K562 (cell line): ENCODE measurements around the gene ADAM22. TPM values are rescaled to one million over a fixed set of nuclear protein-coding genes. Genes with fewer than 3 reads are reported as not detected.

Experiments
- ATAC-seq: fragments of 200-7000 bp; cut with Tn5 transposase; 3 replicates; pipeline ENCODE4 v1.9.1; 2020; ENCODE audit warnings: moderate library complexity
- BruUV-seq: library from RNA; stranded (reverse); fragments of 400-500 nt; replicated peaks from 2 replicates; lab custom pipeline; 2021; lab: Mats Ljungman, UMichigan
- CTCF ChIA-PET: fragments of 300-600 bp; formaldehyde crosslinking; extraction: SDS; loops from one replicate; lab custom pipeline; 2021; ENCODE audit warnings: low intra/inter-chr PET ratio; lab: Yijun Ruan, JAX
- POLR2A ChIA-PET: fragments of 300-600, 350-650 bp; sonication (Branson Sonifier 250); formaldehyde crosslinking; extraction: SDS; loops from one replicate; lab custom pipeline; 2021; ENCODE audit warnings: antibody characterized with exemption, inconsistent platforms; lab: Yijun Ruan, JAX
- DNase-seq, 4 experiments: peaks; one replicate each; pipeline versions ENCODE4 v3.0.0 to v3.0.0-alpha.2; 2011 to 2018; ENCODE audit warnings: low spot score in 3 of 4, mixed read lengths in 3 of 4; ENCODE audit errors: extremely low read depth in 1 of 4
- FAIRE-seq: peaks from 2 replicates; lab custom pipeline; 2011; peaks lifted over from hg19 to GRCh38; lab: Jason Lieb, UNC
- H2AFZ ChIP-seq: 2 replicates; pipeline ENCODE4 v1.6.0; 2011; ENCODE audit warnings: low read depth, low read length, control low read depth, inconsistent platforms
- H3K27ac ChIP-seq: fragments of 200-600 bp; 3 replicates; pipeline ENCODE4 v1.8.0; 2011; ENCODE audit warnings: low read depth, mild to moderate bottlenecking, control low read depth, inconsistent platforms, low read length, moderate library complexity, mixed read lengths; ENCODE audit errors: extremely low read depth
- H3K27me3 ChIP-seq, 2 experiments: fragments of 300-600 bp in 1 of 2; 2 replicates in 1 of 2; 3 replicates in 1 of 2; pipeline versions ENCODE4 v1.6.0 to v1.8.0; 2011; ENCODE audit warnings: inconsistent platforms in 2 of 2, low read length in 2 of 2, mild to moderate bottlenecking in 1 of 2, mixed read lengths in 1 of 2, moderate library complexity in 1 of 2; ENCODE audit not compliant: control insufficient read depth in 2 of 2, insufficient read depth in 2 of 2
- H3K36me3 ChIP-seq: fragments of 300-600 bp; 3 replicates; pipeline ENCODE4 v1.8.0; 2011; ENCODE audit warnings: mild to moderate bottlenecking, low read length, inconsistent platforms; ENCODE audit not compliant: control insufficient read depth, insufficient read depth
- H3K4me1 ChIP-seq, 2 experiments: fragments of 200-600 bp in 1 of 2; replicated peaks in 1 of 2; 2 replicates in 1 of 2; 3 replicates in 1 of 2; pipeline versions ENCODE4 v1.5.1 to v1.8.0; 2011; ENCODE audit warnings: inconsistent platforms in 2 of 2, low read length in 2 of 2, mild to moderate bottlenecking in 1 of 2, mixed read lengths in 1 of 2, moderate library complexity in 1 of 2; ENCODE audit not compliant: control insufficient read depth in 2 of 2, insufficient read depth in 2 of 2
- H3K4me2 ChIP-seq: 2 replicates; pipeline ENCODE4 v1.6.1; 2011; ENCODE audit warnings: low read length, control low read depth, inconsistent platforms, mixed read lengths; ENCODE audit not compliant: insufficient read depth
- H3K4me3 ChIP-seq: fragments of 200-600 bp; sonication (generic), shearing (Covaris generic); 2 replicates; pipeline ENCODE4 v1.5.1; 2016; ENCODE audit warnings: control low read depth, inconsistent platforms
- H3K79me2 ChIP-seq: fragments of 200-600 bp; 3 replicates; pipeline ENCODE4 v1.8.0; 2011; ENCODE audit warnings: low read length, inconsistent platforms; ENCODE audit not compliant: control insufficient read depth, insufficient read depth
- H3K9ac ChIP-seq, 2 experiments: 2 replicates each; pipeline versions ENCODE4 v1.6.0 to v1.6.1; 2011; ENCODE audit warnings: low read depth in 2 of 2, low read length in 2 of 2, control low read depth in 1 of 2, inconsistent platforms in 1 of 2, mild to moderate bottlenecking in 1 of 2, mixed read lengths in 1 of 2; ENCODE audit not compliant: insufficient read depth in 1 of 2
- H3K9me1 ChIP-seq: one replicate; pipeline ENCODE4 v1.6.0; 2011; ENCODE audit warnings: inconsistent platforms, mild to moderate bottlenecking, low read length, moderate library complexity; ENCODE audit not compliant: control insufficient read depth, insufficient read depth
- H3K9me3 ChIP-seq: replicated peaks from 2 replicates; pipeline ENCODE4 v1.5.1; 2011; ENCODE audit warnings: low read depth, low read length, inconsistent platforms; ENCODE audit not compliant: control insufficient read depth, insufficient read depth
- H4K20me1 ChIP-seq: replicated peaks from 2 replicates; pipeline ENCODE4 v1.6.1; 2011; ENCODE audit warnings: low read length, inconsistent platforms, mixed read lengths; ENCODE audit not compliant: control insufficient read depth, insufficient read depth
- BHLHE40 ChIP-seq: IDR thresholded peaks from 2 replicates; pipeline ENCODE4 v1.6.1; 2011; ENCODE audit warnings: low read length, improper control_type of control experiment
- BRCA1 ChIP-seq, 2 experiments: fragments of 450-650 bp in 1 of 2; sonication (generic) in 1 of 2; formaldehyde crosslinking in 1 of 2; IDR thresholded peaks; 2 replicates each; pipeline versions ENCODE4 v1.5.0 to v1.6.1; 2017 to 2020; ENCODE audit warnings: mild to moderate bottlenecking in 1 of 2, missing genetic modification reagents in 1 of 2
- FIP1L1 ChIP-seq: fragments of 200-400 bp; formaldehyde crosslinking; IDR thresholded peaks from 2 replicates; pipeline ENCODE4 v1.6.1; 2018; ENCODE audit warnings: mild to moderate bottlenecking, low read depth, low read length; ENCODE audit not compliant: poor library complexity, severe bottlenecking
- GABPA ChIP-seq: fragments of 200-800 bp; sonication (Bioruptor generic); conservative IDR thresholded peaks from 2 replicates; pipeline ENCODE4 v1.6.1; 2016; ENCODE audit warnings: low read depth, missing genetic modification characterization, missing compliant biosample characterization
- KAT2B ChIP-seq: IDR thresholded peaks from one replicate; pipeline ENCODE4 v1.6.1; 2012; ENCODE audit warnings: low read depth, mild to moderate bottlenecking, control low read depth, inconsistent platforms, low read length, moderate library complexity
- MLLT1 ChIP-seq, 2 experiments: fragments of 450-650 bp; IDR thresholded peaks; 2 replicates each; pipeline ENCODE4 v1.6.1; 2016
- SAFB ChIP-seq: fragments of 200-400 bp; formaldehyde crosslinking; IDR thresholded peaks from 2 replicates; pipeline ENCODE4 v1.6.1; 2017; ENCODE audit warnings: low read depth, low read length, borderline replicate concordance
- TEAD2 ChIP-seq: fragments of 450-650 bp; IDR thresholded peaks from 2 replicates; pipeline ENCODE4 v1.6.1; 2016; ENCODE audit warnings: missing genetic modification characterization, control low read depth, missing compliant biosample characterization
- ZNF79 ChIP-seq: fragments of 250-450 bp; sonication (Bioruptor Pico); IDR thresholded peaks from 2 replicates; pipeline ENCODE4 v1.4.0; 2020; ENCODE audit warnings: low read depth, mild to moderate bottlenecking, moderate library complexity
- WGBS: fragments of 100-300 bp; shearing (Covaris generic); methylation state at CpG from one replicate; pipeline ENCODE4 v1.1.6; 2016; ENCODE audit warnings: low coverage, mixed read lengths; ENCODE audit not compliant: insufficient coverage; ENCODE audit errors: missing lambda C conversion rate; 5-methylcytosine and 5-hydroxymethylcytosine counted together
- in situ Hi-C: fragments of 300-500 bp; cut with MboI; formaldehyde crosslinking; loops from 4 replicates; pipeline ENCODE4 v1.15.0; 2018; ENCODE audit warnings: inconsistent platforms, mixed read lengths
- intact Hi-C: fragments of 100-400 bp; cut with micrococcal nuclease; formaldehyde crosslinking; loops from 2 replicates; pipeline ENCODE4 v1.14.2; 2022
- polyA plus RNA-seq, 8 experiments: library from polyadenylated mRNA; depleted of rRNA in 4 of 8; stranded (reverse) in 5 of 8; unstranded in 3 of 8; fragments of >200 nt; fragmentation: Nextera tagmentation in 2 of 8; fragmentation: Illumina TruSeq in 1 of 8; extraction: Ambion mirVana in 2 of 8; extraction: Trizol in 1 of 8; gene quantifications; 2 replicates each; pipeline versions ENCODE4 v1.2.1 to v1.2.3, GENCODE V29; 2011 to 2014; ENCODE audit warnings: inconsistent platforms in 1 of 8, missing spikeins in 1 of 8
- total RNA-seq, 7 experiments: library from RNA; depleted of rRNA in 6 of 7; stranded (reverse); fragments of >200 nt in 6 of 7; fragmentation: Illumina TruSeq in 2 of 7; extraction: Trizol in 2 of 7; gene quantifications; 2 replicates each; pipeline versions ENCODE4 v1.2.1 to v1.2.3, GENCODE V29; 2011 to 2021; ENCODE audit warnings: low replicate concordance in 1 of 7

The ADAM22 gene
- total and polyA plus RNA-seq, 9 of the 15 experiments (the other 6 are each of a cell fraction or from before 2014, with no cell fraction given) = 0.01 to 0.58 (median 0.18) TPM

GRCh38 chr7:88111954-88112471 lies 178.0 kb downstream of the ADAM22 start:
- Histone ChIP-seq H3K9me3 (no peaks in the 10 kb centered on the region), H3K36me3 (no peaks in the 10 kb centered on the region), H3K27me3 (no peaks in the 10 kb centered on the region), H3K79me2 (no peaks in the 10 kb centered on the region), H4K20me1 (no peaks in the 10 kb centered on the region), H2AFZ (no peak overlapping the region), H3K4me3 (no peak overlapping the region), H3K9me1 (no peaks in the 10 kb centered on the region), H3K27ac (no peak overlapping the region), H3K4me2 (no peak overlapping the region), H3K4me1 (no peaks in the 10 kb centered on the region), H3K9ac (no peak overlapping the region)
- no peak for TF ChIP-seq BRCA1 (IDR thresholded peaks at IDR 0.05)
- no peak for TF ChIP-seq BRCA1 (CRISPR knock-in tag; IDR thresholded peaks at IDR 0.05)
- TF ChIP-seq FIP1L1 = no peak
- no peak for TF ChIP-seq KAT2B
- TF ChIP-seq SAFB = no peak
- TF ChIP-seq BHLHE40 = no peak
- TF ChIP-seq GABPA (tag) = no peak
- TF ChIP-seq MLLT1 (IDR thresholded peaks at IDR 0.05) = no peak
- no peak for TF ChIP-seq ZNF79 (CRISPR knock-in tag)
- TF ChIP-seq TEAD2 = no peak
- no TSS peak for BruUV-seq
- FAIRE-seq = no peak
- no peak for DNase-seq
- no peak for ATAC-seq
- ChIA-PET CTCF (interaction anchor here (0.7 to 1.4 kb wide), 3 partner anchors 315 to 606 kb away, joined by 4 to 6 read pairs (median 4); no protein-coding TSS in a partner anchor), POLR2A (no interaction called here)
- intact Hi-C loops = loop anchor here (1.0 to 5.0 kb wide), 4 partner anchors 225 to 800 kb away; no protein-coding TSS in a partner anchor
- in situ Hi-C loops = loop anchor here (10.0 to 25.0 kb wide), 2 partner anchors 325 to 797 kb away; no protein-coding TSS in a partner anchor
- WGBS = 2% methylated on average over 2 of the region's 2 CpGs
